ENCODE data around the gene RNU4-1.
"Not testable (repeated sequence)": the region's sequence is repeated elsewhere in the genome, so short reads cannot be mapped to it uniquely, and the experiment has no call there.

RNU4-1 gene

DNA sequence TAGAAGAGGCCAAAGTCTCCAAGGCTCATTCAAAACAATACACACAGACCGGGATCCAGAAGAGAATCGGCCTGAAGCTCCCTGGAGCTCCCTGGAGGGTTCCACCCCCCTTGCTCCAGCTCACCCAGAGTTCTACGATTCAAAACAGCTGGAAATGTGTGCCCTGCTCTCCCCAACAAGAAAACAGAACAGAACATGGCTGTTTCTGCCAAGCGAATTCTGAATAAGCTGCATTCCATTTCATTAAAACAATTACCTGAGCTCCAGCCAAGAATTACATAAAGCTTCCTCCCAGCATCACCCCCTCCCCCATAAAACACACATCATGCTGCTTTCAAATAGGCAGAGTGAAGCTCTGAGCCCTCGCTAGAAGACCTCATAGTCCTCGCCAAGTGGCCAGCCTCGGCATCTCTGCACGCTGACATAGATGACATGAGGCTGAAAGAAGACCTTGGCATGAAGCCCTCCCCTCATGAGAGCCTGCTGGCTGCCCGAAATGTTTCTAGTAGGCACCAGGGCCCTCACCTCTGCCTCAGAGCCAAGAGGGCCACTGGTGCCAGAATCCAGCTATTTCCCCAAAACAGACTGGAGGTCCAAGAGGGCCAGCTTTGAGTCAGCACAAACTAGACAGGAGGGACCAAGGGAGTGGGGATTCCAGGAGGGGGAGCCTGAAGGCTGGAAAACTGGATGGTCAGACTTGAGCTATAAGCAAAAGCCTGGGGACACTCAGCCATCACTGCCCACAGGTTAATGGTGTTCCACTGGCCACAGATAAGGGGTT is 35.8 kb downstream of the RNU4-1 start:
- no peak for DNase-seq

DNA sequence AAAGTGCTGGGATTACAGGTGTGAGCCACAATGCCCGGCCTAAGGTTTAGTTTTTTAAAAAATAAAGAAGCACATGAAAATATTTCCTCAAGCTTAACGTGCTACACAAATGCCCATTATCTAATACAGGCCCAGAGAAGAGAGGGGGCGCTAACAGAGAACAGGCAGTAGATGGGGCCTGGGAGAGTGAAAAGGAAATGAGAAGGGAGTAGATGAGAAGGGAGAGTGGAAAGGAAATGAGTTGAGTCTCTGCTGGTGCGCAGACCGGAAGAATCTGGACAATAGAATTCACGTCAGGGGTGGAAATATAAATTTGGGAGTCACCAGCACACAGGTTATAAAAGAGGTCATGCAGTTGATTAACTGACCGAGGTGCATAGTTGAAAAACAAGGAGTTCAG is 38.2 kb downstream of the RNU4-1 start:
- no peak for DNase-seq

DNA sequence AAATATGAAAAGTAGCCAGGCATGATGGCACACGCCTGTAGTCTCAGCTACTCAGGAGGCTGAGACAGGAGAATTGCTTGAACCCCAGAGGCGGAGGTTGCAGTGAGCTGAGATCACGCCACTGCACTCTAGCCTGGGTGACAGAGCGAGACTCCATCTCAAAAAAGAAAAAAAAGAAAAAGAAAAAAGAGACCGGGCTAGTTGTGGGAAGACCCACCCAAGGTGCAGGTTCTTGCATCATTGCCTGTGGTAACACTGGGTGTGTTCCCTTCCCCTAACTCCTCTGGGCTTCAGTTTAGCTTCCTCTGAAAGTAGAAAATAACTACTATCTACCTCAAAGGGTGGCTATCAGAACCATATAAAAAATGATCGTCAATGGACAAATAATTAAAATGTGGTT is 39.7 kb downstream of the RNU4-1 start:
- not testable (repeated sequence) for DNase-seq

DNA sequence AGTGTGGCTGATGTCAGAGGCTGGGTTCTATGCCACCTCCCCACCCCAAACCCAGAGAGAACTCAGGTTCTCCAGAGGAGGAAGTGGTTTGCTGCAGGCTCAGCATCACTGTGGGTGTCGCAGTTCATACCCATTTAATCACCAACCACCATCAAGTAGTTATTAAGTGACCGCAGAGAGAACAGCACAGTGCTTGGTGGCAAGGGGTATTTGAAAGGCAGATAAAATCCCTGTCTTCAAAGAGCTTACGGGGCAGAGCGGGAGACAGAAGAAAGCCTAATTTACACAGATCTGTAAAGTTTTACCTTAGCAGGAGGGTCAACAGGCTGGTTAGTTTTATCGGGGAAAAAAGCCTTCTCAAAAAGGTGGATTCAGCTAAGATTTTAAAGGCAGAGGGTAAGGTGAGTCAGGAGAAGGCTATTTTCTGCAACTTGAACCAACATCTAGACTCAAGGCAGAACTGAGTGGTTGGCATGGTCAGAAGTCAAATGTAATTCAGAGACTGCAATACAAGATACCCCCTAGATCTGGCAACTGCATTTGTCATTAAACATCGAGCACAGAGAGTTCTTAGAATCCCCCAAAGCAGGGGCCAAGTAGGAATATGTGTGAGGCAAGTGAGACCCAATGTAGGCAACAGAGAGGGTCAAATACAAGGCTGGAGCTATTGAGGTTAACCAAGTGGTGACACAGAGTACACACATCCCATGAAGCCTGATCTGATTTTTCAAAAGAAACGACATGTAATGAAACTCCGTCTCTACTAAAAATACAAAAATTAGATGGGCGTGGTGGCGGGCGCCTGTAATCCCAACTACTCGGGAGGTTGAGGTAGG is 40.7 kb downstream of the RNU4-1 start:
- DNase-seq = no peak

DNA sequence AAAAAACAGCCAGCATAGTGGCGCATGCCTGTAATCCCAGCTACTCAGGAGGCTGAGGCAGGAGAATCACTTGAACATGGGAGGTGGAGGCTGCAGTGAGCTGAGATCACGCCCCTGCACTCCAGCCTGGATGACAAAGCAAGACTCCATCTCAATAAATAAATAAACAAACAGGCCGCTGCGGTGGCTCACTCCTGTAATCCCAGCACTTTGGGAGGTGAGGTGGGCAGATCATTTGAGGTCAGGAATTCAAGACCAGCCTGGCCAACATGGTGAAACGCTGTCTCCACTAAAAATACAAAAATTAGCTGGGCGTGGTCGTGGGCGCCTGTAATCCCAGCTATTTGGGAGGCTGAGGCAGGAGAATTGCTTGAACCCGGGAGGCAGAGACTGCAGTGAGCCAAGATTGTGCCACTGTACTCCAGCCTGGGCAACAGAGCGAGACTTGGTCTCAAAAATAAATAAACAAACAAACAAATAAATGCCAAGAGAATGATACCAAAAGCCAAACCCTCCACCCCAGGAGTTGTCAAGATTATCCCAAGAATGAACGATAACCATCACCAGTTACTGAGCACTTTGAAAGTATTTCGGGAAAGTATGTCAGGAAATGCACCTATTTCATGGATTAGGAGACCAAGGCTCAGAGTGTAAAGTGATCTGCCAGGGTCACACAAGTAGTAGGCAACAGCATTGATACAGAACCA is 41.5 kb downstream of the RNU4-1 start:
- DNase-seq = not testable (repeated sequence)

DNA sequence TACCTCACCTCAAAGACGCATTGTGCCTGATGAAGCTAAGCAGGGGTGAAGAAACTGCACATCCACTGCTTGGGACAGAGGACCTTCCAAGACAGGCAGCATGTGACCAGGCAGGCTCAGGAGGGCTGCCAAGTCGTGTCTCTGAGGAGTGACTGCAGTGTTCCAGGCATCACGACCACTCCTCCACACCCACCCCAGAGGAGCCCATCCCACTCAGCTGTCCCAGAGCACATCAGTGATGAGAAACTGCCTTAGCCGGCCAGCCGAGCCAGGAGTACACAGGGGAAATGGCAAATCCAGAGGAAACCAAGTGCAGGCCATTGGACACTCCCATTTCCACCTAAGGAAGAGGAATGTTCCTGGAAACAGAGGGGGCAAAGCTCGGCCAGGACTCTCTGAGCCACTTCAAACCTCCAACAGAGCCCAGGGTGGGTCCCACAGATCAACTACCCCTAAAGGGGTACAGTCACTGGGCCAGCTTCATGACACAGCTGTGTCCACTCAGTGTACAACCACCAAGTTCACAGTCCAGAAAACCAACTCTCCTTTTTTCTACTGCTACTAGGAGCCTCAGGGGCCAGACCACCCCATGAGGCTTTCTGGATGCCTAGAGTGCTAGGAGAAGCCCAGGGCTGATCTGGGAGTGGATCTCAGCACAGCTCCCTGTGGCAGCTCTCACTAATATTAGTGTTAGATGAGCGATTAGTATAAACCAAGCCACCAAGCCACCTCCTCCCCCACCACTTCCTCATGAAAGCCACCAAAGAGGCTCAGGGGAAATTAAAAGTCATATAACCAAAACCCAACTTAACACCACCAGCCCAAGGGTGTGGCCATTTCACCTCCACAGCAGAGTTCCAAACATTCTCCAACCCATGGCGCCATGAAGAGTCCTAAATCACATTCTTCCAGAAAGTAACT is 42.9 kb downstream of the RNU4-1 start:
- DNase-seq = no peak

DNA sequence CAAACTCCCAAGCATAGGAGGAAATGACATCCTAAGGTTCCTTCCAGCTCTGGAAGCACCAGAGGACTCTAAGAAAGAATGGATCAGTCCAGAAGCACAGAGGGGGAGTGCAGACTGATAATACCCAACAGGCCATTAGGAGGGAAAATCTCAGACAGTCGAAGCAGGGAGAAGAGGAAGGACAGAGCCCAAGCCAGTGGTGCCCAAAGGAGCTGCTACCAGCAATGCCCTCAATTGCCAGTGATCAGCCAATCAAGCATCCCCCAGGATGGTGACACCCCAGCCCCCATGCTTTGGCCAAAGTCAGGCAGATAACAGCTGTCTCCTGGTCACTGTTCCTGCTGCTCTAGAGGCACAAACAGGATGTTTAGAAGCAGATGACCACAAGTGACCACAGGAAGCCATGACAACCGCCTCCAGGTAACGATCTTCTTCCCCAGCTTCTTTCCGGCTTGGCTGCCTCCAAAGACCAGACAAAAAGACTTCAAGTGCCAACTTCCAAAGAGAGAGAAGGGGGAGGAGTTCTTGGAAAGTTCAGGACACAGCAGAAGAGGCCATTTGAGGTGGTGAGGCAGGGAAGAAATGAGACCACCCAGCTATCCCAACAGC is 43.7 kb downstream of the RNU4-1 start:
- no peak for DNase-seq

DNA sequence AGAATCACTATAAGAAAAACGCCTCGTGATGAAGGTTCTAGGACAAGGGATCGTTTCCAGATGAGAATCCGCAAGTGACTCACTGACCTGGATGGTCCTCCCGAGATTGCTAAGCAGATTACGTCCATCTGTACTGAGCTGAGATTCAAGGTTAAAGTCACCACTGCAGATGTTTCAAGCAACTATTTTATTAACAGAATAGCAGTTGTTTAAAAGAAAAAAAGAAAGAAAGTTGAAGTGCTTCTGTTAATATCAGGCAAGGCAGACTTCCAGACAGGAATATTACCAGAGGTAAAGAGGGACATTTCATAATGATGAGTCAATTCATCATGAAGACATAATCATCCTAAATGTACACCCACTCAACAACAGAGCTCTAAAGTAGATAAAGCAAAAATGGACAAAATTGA is 45.4 kb downstream of the RNU4-1 start:
- DNase-seq = no peak

DNA sequence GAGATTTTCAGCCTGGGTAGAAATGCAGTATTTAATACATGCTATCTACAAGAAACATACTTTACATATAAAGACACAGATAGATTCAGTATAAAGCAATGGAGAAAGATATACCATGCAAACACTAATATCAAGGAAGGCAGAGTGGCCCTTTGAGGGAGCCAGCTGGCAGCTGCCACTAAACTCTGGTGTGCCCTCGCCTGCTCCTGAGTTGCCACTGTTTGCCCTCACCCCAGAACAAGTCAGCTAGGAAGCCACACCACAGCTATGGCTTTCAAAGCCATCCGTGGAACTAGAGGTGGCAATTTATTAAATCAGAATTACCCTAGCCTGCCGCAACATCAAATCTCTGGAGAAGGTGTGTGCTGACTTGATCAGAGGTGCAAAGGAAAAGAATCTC is 45.9 kb downstream of the RNU4-1 start:
- no peak for DNase-seq

DNA sequence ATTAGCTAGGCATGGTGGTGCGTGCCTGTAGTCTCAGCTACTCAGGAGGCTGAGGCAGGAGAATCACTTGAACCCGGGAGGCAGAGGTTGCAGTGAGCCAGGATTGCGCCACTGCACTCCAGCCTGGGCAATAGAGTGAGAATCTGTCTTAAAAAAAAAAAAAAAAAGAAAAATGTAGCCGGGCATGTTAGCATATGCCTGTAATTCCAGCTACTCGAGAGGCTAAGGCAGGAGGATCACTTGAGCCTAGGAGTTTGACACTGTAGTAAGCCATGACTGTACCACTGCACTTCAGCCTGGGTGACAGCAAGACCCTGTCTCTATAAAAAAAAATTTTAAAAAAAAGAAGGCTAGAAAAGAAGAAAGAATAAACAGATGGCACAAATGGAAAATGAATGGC is 46.3 kb downstream of the RNU4-1 start:
- DNase-seq = not testable (repeated sequence)

All from DMS 273 treated with DMSO at 0.1 percent for 48 hours (cell line).